HL-60/S4 (cell line): ENCODE measurements around the gene FTH1.

Experiments used
- in situ Hi-C: fragments of 300-500 bp; cut with MboI; formaldehyde crosslinking; loops from 2 replicates; pipeline ENCODE4 v1.14.3; 2022; ENCODE audit warnings: low sequenced_read_pairs

Gene FTH1

GRCh38 chr11:61918251-61918937 lies 49.0 kb downstream of the FTH1 start:
- in situ Hi-C loops: no loop called here

- in situ Hi-C loops: no loop called here
Measured at GRCh38 chr11:61917334-61918109, 49.9 kb downstream of the FTH1 start, which contains the start of gene RAB3IL1. Gene RAB3IL1 (minus strand): TSS chr11:61917566. CDS start chr11:61917367, 199 bp downstream.

- in situ Hi-C loops: no loop called here
Measured at GRCh38 chr11:61916737-61917333, 50.6 kb downstream of the FTH1 start.

- in situ Hi-C loops: no loop called here
Measured at GRCh38 chr11:61914471-61915171, 52.8 kb downstream of the FTH1 start.
